ENCODE results near the gene HSPB3.
"Not testable (repeated sequence)": the region's sequence is repeated elsewhere in the genome, so short reads cannot be mapped to it uniquely, and the experiment has no call there.

The HSPB3 gene

GRCh38 chr5:54480296-54480695, 24.8 kb downstream of the HSPB3 start:
- Histone ChIP-seq H3K23ac (ENCODE audit: low read depth, low read length, poor library complexity) (no peak overlapping the region), H3K36me3 (replicated peaks in 1 of 2; ENCODE audit: control insufficient read depth in 2 of 2, insufficient read depth in 2 of 2, low read length in 2 of 2) (no peaks in the 10 kb centered on the region), H3K4me3 (ENCODE audit: low read length in 2 of 2) (no peak overlapping the region), H2BK15ac (ENCODE audit: low read length) (no peak overlapping the region), H4K8ac (ENCODE audit: low read depth, low read length) (no peak overlapping the region), H3K27ac (replicated peaks; ENCODE audit: low read length) (no peak overlapping the region), H2BK12ac (ENCODE audit: low read length) (no peak overlapping the region), H3K79me1 (ENCODE audit: low read depth, low read length) (no peaks in the 10 kb centered on the region), H3K9ac (ENCODE audit: low read depth, low read length, poor library complexity) (no peak overlapping the region), H3K27me3 (ENCODE audit: control insufficient read depth in 3 of 3, insufficient read depth in 3 of 3, low read depth in 1 of 3, low read length in 3 of 3) (no peaks in the 10 kb centered on the region), H2AFZ (ENCODE audit: low read length) (no peak overlapping the region), H2BK120ac (ENCODE audit: low read depth, low read length) (no peak overlapping the region), H3K4ac (ENCODE audit: low read length) (no peak overlapping the region), H2AK5ac (ENCODE audit: low read depth, low read length) (no peak overlapping the region), H2BK5ac (ENCODE audit: low read length) (no peak overlapping the region), H3K9me3 (replicated peaks in 1 of 2; ENCODE audit: control insufficient read depth in 2 of 2, insufficient read depth in 1 of 2, low read depth in 1 of 2, low read length in 2 of 2) (peaks cover 0 to 1% of the 10 kb centered on the region in 2 donors), H3K4me2 (ENCODE audit: insufficient read depth, low read length, poor library complexity, severe bottlenecking) (no peak overlapping the region), H3K4me1 (ENCODE audit: control insufficient read depth in 2 of 2, insufficient read depth in 1 of 2, low read depth in 1 of 2, low read length in 2 of 2) (peaks cover 0 to 2% of the 10 kb centered on the region in 2 donors), H3K18ac (ENCODE audit: low read length) (no peak overlapping the region), H3K14ac (ENCODE audit: low read length) (no peak overlapping the region), H4K91ac (ENCODE audit: low read depth, low read length, poor library complexity) (no peak overlapping the region)
- DNase-seq (ENCODE audit: low spot score): no peak

- no peak overlapping the region for H2BK120ac ChIP-seq (ENCODE audit: low read depth, low read length)
- H3K9me3 ChIP-seq (replicated peaks in 1 of 2; ENCODE audit: control insufficient read depth in 2 of 2, insufficient read depth in 1 of 2, low read depth in 1 of 2, low read length in 2 of 2): peaks cover 0 to 1% of the 10 kb centered on the region in 2 donors
- H3K14ac ChIP-seq (ENCODE audit: low read length): no peak overlapping the region
- no peak overlapping the region for H2AFZ ChIP-seq (ENCODE audit: low read length)
- H3K79me1 ChIP-seq (ENCODE audit: low read depth, low read length): no peaks in the 10 kb centered on the region
- no peak overlapping the region for H3K27ac ChIP-seq (replicated peaks; ENCODE audit: low read length)
- no peak overlapping the region for H3K4me2 ChIP-seq (ENCODE audit: insufficient read depth, low read length, poor library complexity, severe bottlenecking)
- H2BK5ac ChIP-seq (ENCODE audit: low read length): no peak overlapping the region
- H3K4ac ChIP-seq (ENCODE audit: low read length): no peak overlapping the region
- H3K9ac ChIP-seq (ENCODE audit: low read depth, low read length, poor library complexity): no peak overlapping the region
- no peak overlapping the region for H4K91ac ChIP-seq (ENCODE audit: low read depth, low read length, poor library complexity)
- no peak overlapping the region for H4K8ac ChIP-seq (ENCODE audit: low read depth, low read length)
- DNase-seq (ENCODE audit: low spot score): no peak
- WGBS, 2 donors (ENCODE audit: extremely low coverage in 2 of 2, insufficient read length in 2 of 2, insufficient replicate concordance in 1 of 2): no CpG with 5 or more reads among the region's 5 CpGs
- H3K23ac ChIP-seq (ENCODE audit: low read depth, low read length, poor library complexity): no peak overlapping the region
- H2BK12ac ChIP-seq (ENCODE audit: low read length): no peak overlapping the region
- H3K4me3 ChIP-seq (ENCODE audit: low read length in 2 of 2): no peak overlapping the region
- no peak overlapping the region for H2AK5ac ChIP-seq (ENCODE audit: low read depth, low read length)
- H3K4me1 ChIP-seq (ENCODE audit: control insufficient read depth in 2 of 2, insufficient read depth in 1 of 2, low read depth in 1 of 2, low read length in 2 of 2): peaks cover 0 to 2% of the 10 kb centered on the region in 2 donors
- no peaks in the 10 kb centered on the region for H3K36me3 ChIP-seq (replicated peaks in 1 of 2; ENCODE audit: control insufficient read depth in 2 of 2, insufficient read depth in 2 of 2, low read length in 2 of 2)
- H2BK15ac ChIP-seq (ENCODE audit: low read length): no peak overlapping the region
- no peaks in the 10 kb centered on the region for H3K27me3 ChIP-seq (ENCODE audit: control insufficient read depth in 3 of 3, insufficient read depth in 3 of 3, low read depth in 1 of 3, low read length in 3 of 3)
- no peak overlapping the region for H3K18ac ChIP-seq (ENCODE audit: low read length)
Measured at GRCh38 chr5:54484219-54484894, 28.9 kb downstream of the HSPB3 start.

- H3K4me1 ChIP-seq (ENCODE audit: control insufficient read depth in 2 of 2, insufficient read depth in 1 of 2, low read depth in 1 of 2, low read length in 2 of 2); H3K4me3 ChIP-seq (ENCODE audit: low read length in 2 of 2); H2BK12ac ChIP-seq (ENCODE audit: low read length); H3K27ac ChIP-seq (replicated peaks; ENCODE audit: low read length); DNase-seq (ENCODE audit: low spot score); H3K23ac ChIP-seq (ENCODE audit: low read depth, low read length, poor library complexity); H3K4ac ChIP-seq (ENCODE audit: low read length); H4K8ac ChIP-seq (ENCODE audit: low read depth, low read length); H3K27me3 ChIP-seq (ENCODE audit: control insufficient read depth in 3 of 3, insufficient read depth in 3 of 3, low read depth in 1 of 3, low read length in 3 of 3); H4K91ac ChIP-seq (ENCODE audit: low read depth, low read length, poor library complexity); H2AFZ ChIP-seq (ENCODE audit: low read length); H3K14ac ChIP-seq (ENCODE audit: low read length); H2BK15ac ChIP-seq (ENCODE audit: low read length); H3K9me3 ChIP-seq (replicated peaks in 1 of 2; ENCODE audit: control insufficient read depth in 2 of 2, insufficient read depth in 1 of 2, low read depth in 1 of 2, low read length in 2 of 2); H3K18ac ChIP-seq (ENCODE audit: low read length); H3K36me3 ChIP-seq (replicated peaks in 1 of 2; ENCODE audit: control insufficient read depth in 2 of 2, insufficient read depth in 2 of 2, low read length in 2 of 2); H3K79me1 ChIP-seq (ENCODE audit: low read depth, low read length); H2BK120ac ChIP-seq (ENCODE audit: low read depth, low read length); H2AK5ac ChIP-seq (ENCODE audit: low read depth, low read length); H3K4me2 ChIP-seq (ENCODE audit: insufficient read depth, low read length, poor library complexity, severe bottlenecking); H3K9ac ChIP-seq (ENCODE audit: low read depth, low read length, poor library complexity); H2BK5ac ChIP-seq (ENCODE audit: low read length): not testable (repeated sequence)
Measured at GRCh38 chr5:54485659-54486058, 30.2 kb downstream of the HSPB3 start.

GRCh38 chr5:54489648-54489979, 34.1 kb downstream of the HSPB3 start:
- H3K14ac ChIP-seq (ENCODE audit: low read length); H3K4me2 ChIP-seq (ENCODE audit: insufficient read depth, low read length, poor library complexity, severe bottlenecking); H3K27ac ChIP-seq (replicated peaks; ENCODE audit: low read length); H2AFZ ChIP-seq (ENCODE audit: low read length); H3K9me3 ChIP-seq (replicated peaks in 1 of 2; ENCODE audit: control insufficient read depth in 2 of 2, insufficient read depth in 1 of 2, low read depth in 1 of 2, low read length in 2 of 2); DNase-seq (ENCODE audit: low spot score); H3K4me3 ChIP-seq (ENCODE audit: low read length in 2 of 2); H2BK15ac ChIP-seq (ENCODE audit: low read length); H3K18ac ChIP-seq (ENCODE audit: low read length); H3K79me1 ChIP-seq (ENCODE audit: low read depth, low read length); H3K4me1 ChIP-seq (ENCODE audit: control insufficient read depth in 2 of 2, insufficient read depth in 1 of 2, low read depth in 1 of 2, low read length in 2 of 2); H4K8ac ChIP-seq (ENCODE audit: low read depth, low read length); H4K91ac ChIP-seq (ENCODE audit: low read depth, low read length, poor library complexity); H3K23ac ChIP-seq (ENCODE audit: low read depth, low read length, poor library complexity); H3K4ac ChIP-seq (ENCODE audit: low read length); H3K27me3 ChIP-seq (ENCODE audit: control insufficient read depth in 3 of 3, insufficient read depth in 3 of 3, low read depth in 1 of 3, low read length in 3 of 3); H2BK120ac ChIP-seq (ENCODE audit: low read depth, low read length); H2AK5ac ChIP-seq (ENCODE audit: low read depth, low read length); H2BK5ac ChIP-seq (ENCODE audit: low read length); H2BK12ac ChIP-seq (ENCODE audit: low read length); H3K9ac ChIP-seq (ENCODE audit: low read depth, low read length, poor library complexity); H3K36me3 ChIP-seq (replicated peaks in 1 of 2; ENCODE audit: control insufficient read depth in 2 of 2, insufficient read depth in 2 of 2, low read length in 2 of 2): not testable (repeated sequence)
- WGBS, 2 donors (ENCODE audit: extremely low coverage in 2 of 2, insufficient read length in 2 of 2, insufficient replicate concordance in 1 of 2): no CpG with 5 or more reads among the region's 2 CpGs
